HFFc6 (cell line): ENCODE results near the gene BCL7C. TPM values are rescaled to one million over a fixed set of nuclear protein-coding genes. Genes with fewer than 3 reads are reported as not detected.

ENCODE experiments used
- DNase-seq: peaks from one replicate; pipeline ENCODE4 v3.0.0-alpha.2; 2018
- H3K27ac Mint-ChIP-seq: 2 replicates; pipeline ENCODE4 v1.8.0; 2020; ENCODE audit warnings: mild to moderate bottlenecking, mixed read lengths
- H3K27me3 Mint-ChIP-seq: 2 replicates; pipeline ENCODE4 v1.8.0; 2021; ENCODE audit warnings: mild to moderate bottlenecking, moderate library complexity, mixed read lengths; ENCODE audit not compliant: insufficient read depth
- H3K36me3 Mint-ChIP-seq: 2 replicates; pipeline ENCODE4 v1.8.0; 2021; ENCODE audit warnings: low read depth, mixed read lengths
- H3K4me1 Mint-ChIP-seq: 2 replicates; pipeline ENCODE4 v1.8.0; 2020; ENCODE audit warnings: low read depth, mixed read lengths
- H3K4me3 Mint-ChIP-seq: 2 replicates; pipeline ENCODE4 v1.8.0; 2020; ENCODE audit warnings: mild to moderate bottlenecking, moderate library complexity, mixed read lengths
- H3K9me3 Mint-ChIP-seq: 2 replicates; pipeline ENCODE4 v1.8.0; 2020; ENCODE audit warnings: mild to moderate bottlenecking, mixed read lengths
- total RNA-seq, 6 experiments: library from RNA; stranded (reverse); fragmentation: NEBNext Ultra II Directional; extraction: Animal tissue kit (Norgen Biotek cat#: 25700); gene quantifications; 2 replicates in 1 of 6; 3 replicates in 5 of 6; pipeline ENCODE4 v1.2.3, GENCODE V29; 2021
- TF ChIP-seq, protein P1 (sequence below): fragments of 200-600 bp; sonication (generic); IDR thresholded peaks from 2 replicates; pipeline ENCODE4 v1.5.0; 2021; ENCODE audit warnings: antibody characterized with exemption, mild to moderate bottlenecking

BCL7C gene
- total RNA-seq, 6 experiments from 2014 or later: 42.7 to 52.7 (median 48.4) TPM

DNA sequence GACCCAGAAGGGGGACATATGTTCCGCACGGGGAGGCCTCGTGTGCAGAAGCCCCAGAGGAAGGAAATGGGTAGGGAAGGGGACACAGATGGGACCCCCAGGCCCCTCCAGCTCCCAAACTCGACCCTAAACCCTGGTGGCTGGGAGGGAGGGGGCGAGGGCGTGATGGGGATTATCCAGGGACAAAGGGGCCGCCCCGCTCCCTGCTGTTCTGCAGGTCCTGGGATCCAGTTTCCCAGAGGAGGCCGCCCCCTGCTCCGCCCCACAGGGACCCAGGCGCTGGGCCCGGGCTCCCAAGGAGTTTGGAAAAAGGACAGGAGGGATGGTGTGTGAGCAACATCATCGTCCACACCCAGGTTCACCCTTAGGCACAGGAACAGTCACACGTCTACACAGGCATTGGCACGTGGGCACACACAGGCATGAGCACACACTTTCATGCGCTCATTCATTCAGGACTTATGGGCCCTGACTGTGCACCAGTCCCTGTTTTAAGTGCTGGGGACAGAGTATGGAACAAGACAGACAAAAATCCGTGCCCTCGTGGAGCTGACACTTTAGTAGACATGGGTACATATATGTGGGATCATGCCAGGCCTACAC lies 16.7 kb upstream of the BCL7C start:
- no peak overlapping the region for H3K27ac Mint-ChIP-seq
- H3K36me3 Mint-ChIP-seq: no peaks in the 10 kb centered on the region
- no peak for DNase-seq
- no peaks in the 10 kb centered on the region for H3K4me1 Mint-ChIP-seq
- no peaks in the 10 kb centered on the region for H3K9me3 Mint-ChIP-seq
- no peak overlapping the region for H3K4me3 Mint-ChIP-seq
- TF ChIP-seq, protein P1, sequence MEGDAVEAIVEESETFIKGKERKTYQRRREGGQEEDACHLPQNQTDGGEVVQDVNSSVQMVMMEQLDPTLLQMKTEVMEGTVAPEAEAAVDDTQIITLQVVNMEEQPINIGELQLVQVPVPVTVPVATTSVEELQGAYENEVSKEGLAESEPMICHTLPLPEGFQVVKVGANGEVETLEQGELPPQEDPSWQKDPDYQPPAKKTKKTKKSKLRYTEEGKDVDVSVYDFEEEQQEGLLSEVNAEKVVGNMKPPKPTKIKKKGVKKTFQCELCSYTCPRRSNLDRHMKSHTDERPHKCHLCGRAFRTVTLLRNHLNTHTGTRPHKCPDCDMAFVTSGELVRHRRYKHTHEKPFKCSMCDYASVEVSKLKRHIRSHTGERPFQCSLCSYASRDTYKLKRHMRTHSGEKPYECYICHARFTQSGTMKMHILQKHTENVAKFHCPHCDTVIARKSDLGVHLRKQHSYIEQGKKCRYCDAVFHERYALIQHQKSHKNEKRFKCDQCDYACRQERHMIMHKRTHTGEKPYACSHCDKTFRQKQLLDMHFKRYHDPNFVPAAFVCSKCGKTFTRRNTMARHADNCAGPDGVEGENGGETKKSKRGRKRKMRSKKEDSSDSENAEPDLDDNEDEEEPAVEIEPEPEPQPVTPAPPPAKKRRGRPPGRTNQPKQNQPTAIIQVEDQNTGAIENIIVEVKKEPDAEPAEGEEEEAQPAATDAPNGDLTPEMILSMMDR: no peak
- H3K27me3 Mint-ChIP-seq: no peaks in the 10 kb centered on the region; the same call in 1 of the 2 replicates

DNA sequence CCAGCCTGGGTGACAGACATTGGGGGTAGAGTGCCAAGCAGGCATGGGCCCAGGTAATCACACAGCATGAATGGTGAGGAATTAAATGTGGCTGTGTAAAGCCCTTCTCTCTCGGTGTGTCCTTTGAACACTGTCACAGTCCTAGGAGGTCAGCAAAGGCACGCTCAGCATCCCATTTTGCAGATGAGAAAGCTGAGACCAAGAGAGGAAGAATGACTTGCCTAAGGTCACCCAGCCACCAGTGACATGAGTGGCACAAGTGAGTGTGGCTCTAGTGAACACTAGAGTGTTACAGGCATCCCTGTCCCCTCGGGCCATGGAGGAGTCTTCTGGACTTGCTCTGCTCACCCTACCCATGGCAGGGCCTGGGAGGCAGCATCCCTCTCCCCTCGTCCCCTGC lies 13.2 kb upstream of the BCL7C start:
- Mint-ChIP-seq H3K36me3 (peaks cover 5% of the 10 kb centered on the region), H3K4me1 (peaks cover 17% of the 10 kb centered on the region), H3K27me3 (no peaks in the 10 kb centered on the region; the same call in 1 of the 2 replicates), H3K4me3 (no peak overlapping the region), H3K27ac (no peak overlapping the region), H3K9me3 (no peaks in the 10 kb centered on the region)
- no peak for DNase-seq
- TF ChIP-seq, protein P1: no peak

DNA sequence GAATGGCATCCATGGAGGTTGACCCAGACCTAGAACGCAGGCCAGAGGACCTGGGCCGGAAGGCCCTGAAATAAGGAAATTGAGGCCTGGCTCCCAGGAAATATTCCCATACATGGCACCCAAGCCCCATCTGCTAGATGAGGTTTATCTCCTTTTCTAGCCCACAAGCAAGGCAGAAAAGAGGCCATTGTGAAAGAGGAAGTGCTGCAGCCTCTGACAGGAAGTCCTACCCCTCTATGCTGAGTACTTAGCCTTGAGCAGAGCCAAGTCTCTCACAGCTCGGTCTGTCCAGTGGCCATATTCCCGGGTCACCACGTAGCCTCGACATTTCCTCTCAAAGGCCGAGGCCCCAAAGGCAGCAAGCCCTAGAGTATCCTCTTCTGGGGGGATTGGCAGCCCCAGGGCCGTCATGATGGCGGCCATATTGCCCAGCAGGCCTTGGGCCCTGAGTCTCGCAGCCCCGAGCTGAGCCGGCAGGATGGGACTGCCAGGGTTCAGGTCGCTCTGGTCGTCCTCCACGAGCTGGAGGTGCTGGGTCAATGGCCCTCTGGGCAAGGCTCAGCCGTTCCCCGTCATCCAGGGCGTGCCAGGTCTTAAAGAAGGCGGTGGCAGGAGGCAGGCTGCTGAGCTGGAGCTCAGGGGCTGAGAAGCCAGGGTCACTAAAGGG lies 10.4 kb upstream of the BCL7C start:
- H3K4me1 Mint-ChIP-seq: peaks cover 17% of the 10 kb centered on the region
- TF ChIP-seq, protein P1: no peak
- H3K4me3 Mint-ChIP-seq: no peak overlapping the region
- no peaks in the 10 kb centered on the region; the same call in 1 of the 2 replicates for H3K27me3 Mint-ChIP-seq
- DNase-seq: no peak
- no peaks in the 10 kb centered on the region for H3K9me3 Mint-ChIP-seq
- peaks cover 10% of the 10 kb centered on the region for H3K36me3 Mint-ChIP-seq
- H3K27ac Mint-ChIP-seq: peak overlapping the region; percentile 86

DNA sequence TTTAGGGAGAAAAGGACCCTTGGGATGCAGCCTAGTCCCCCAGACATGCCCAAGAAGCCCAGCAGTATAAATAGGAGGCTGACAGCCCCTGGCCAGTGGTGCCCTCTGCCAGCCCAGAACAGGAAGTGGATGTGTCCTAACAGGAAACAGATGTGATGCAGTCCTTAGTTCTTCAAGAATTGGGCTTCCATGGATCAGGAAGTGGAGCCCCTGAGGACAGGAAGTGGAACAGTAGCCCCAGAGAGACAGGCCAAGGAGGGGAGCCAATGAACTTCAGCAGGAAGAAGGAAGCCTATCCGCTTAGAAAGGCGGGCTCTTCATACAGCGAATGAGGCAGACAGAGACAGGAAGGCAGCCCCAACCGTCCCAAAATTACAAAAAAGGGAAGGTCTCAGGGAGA lies 9.7 kb upstream of the BCL7C start:
- Mint-ChIP-seq H3K27me3 (no peaks in the 10 kb centered on the region; the same call in 1 of the 2 replicates), H3K4me3 (no peak overlapping the region), H3K27ac (peak overlapping the region; percentile 86), H3K36me3 (peaks cover 10% of the 10 kb centered on the region), H3K4me1 (peaks cover 17% of the 10 kb centered on the region), H3K9me3 (no peaks in the 10 kb centered on the region)
- no peak for DNase-seq
- TF ChIP-seq, protein P1: no peak

DNA sequence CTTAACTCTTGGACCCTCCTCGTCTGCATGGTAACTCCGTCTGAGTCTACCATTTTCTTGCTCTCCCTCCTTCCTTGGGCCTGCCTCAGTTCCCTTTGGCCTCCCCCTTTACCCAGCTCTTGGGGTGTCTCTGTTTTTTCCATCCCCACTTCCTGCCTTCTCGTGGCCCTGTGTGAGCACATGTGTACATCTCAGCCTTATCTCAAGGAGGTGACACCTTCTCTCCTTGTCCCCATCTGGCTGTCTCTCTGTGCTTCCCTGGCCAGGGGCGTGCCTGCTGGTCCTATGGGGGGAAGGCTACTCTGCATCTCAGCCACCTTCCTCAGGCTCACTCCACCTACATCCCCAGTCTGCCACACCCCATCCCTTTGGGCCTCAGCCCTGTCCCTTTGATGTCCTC lies 9.1 kb upstream of the BCL7C start:
- H3K4me3 Mint-ChIP-seq: peak overlapping the region; percentile 86
- peaks cover 17% of the 10 kb centered on the region for H3K4me1 Mint-ChIP-seq
- DNase-seq: no peak
- TF ChIP-seq, protein P1: no peak
- peak overlapping the region; percentile 86 for H3K27ac Mint-ChIP-seq
- H3K27me3 Mint-ChIP-seq: no peaks in the 10 kb centered on the region; the same call in 1 of the 2 replicates
- H3K36me3 Mint-ChIP-seq: peaks cover 10% of the 10 kb centered on the region
- H3K9me3 Mint-ChIP-seq: no peaks in the 10 kb centered on the region
